AG04449 (cell line): Measurements from ENCODE around the gene CEP78.
A peak's percentile ranks its signal among the peaks of the same experiment; 100 is the strongest.

Source experiments
- CTCF ChIA-PET: fragments of 350-600 bp; formaldehyde crosslinking; extraction: SDS; loops from one replicate; lab custom pipeline; 2021; ENCODE audit warnings: antibody characterized with exemption; lab: Yijun Ruan, JAX
- POLR2A ChIA-PET: fragments of 400-600, 350-600 bp; formaldehyde crosslinking; extraction: SDS; loops from one replicate; lab custom pipeline; 2020; ENCODE audit warnings: antibody characterized with exemption, inconsistent platforms; lab: Yijun Ruan, JAX
- DNase-seq: peaks from one replicate; pipeline ENCODE4 v3.0.0-alpha.2; 2010; ENCODE audit warnings: low read depth, low spot score
- H3K4me3 ChIP-seq: 2 replicates; pipeline ENCODE4 v1.5.1; 2011; ENCODE audit warnings: low read depth, mild to moderate bottlenecking, control low read depth, low read length
- TF ChIP-seq, protein P1 (sequence below): IDR thresholded peaks from one replicate; pipeline ENCODE4 v1.5.1; 2011; ENCODE audit warnings: mild to moderate bottlenecking, moderate library complexity, low read length, control low read depth, inconsistent platforms; ENCODE audit not compliant: insufficient read depth; ENCODE audit errors: missing control alignments

The CEP78 gene

DNA sequence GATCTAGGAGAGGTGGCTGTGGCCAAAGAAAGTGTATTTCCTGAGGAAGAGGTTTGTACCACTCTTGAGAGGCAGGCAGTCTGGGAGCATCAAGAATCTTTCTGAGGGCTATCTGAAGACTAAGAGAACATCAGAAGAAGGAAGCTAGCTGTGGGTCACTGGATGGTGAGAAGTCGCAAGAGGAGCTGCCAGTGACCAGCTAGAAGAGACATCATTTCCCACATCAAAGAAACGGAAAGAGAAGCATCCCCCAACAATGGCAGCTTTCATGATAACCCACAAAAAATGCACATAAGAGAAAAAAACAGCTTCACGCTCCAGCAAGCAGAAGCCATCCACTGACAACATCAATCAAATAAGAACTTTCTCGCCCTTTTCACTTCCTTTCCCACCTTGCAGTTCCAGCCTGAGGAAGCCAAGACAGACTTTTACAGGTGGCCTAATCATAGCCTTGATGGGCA is 25.0 kb upstream of the CEP78 start:
- TF ChIP-seq, protein P1, sequence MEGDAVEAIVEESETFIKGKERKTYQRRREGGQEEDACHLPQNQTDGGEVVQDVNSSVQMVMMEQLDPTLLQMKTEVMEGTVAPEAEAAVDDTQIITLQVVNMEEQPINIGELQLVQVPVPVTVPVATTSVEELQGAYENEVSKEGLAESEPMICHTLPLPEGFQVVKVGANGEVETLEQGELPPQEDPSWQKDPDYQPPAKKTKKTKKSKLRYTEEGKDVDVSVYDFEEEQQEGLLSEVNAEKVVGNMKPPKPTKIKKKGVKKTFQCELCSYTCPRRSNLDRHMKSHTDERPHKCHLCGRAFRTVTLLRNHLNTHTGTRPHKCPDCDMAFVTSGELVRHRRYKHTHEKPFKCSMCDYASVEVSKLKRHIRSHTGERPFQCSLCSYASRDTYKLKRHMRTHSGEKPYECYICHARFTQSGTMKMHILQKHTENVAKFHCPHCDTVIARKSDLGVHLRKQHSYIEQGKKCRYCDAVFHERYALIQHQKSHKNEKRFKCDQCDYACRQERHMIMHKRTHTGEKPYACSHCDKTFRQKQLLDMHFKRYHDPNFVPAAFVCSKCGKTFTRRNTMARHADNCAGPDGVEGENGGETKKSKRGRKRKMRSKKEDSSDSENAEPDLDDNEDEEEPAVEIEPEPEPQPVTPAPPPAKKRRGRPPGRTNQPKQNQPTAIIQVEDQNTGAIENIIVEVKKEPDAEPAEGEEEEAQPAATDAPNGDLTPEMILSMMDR, result no peak
- no peak overlapping the region for H3K4me3 ChIP-seq
- DNase-seq, result no peak
- ChIA-PET POLR2A (no interaction called here), CTCF (no interaction called here)

DNA sequence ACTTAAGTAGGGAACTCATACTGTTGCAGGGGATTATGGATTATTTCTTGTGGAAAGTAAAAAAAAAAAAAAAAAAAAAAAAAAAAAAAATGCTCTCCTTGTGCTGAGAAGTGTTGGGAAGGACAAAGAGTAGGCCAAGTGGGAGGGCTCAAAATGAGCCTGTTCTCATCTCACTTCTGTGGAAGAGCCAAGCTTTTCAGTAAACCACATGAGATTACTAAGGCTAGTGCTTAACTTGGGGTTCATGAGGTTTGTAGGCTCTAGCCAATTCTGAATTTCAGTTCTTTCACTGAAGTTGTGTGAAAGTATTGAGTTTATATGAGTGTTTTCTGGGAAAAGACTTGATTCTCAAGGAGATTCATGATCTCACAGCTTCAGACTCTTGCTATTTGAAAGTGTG is 23.0 kb upstream of the CEP78 start:
- DNase-seq, result no peak
- ChIA-PET CTCF (interaction anchor here (0.6 to 2.6 kb wide), 2 partner anchors 91 to 111 kb away, joined by 3 to 7 read pairs; no protein-coding TSS in a partner anchor), POLR2A (no interaction called here)
- TF ChIP-seq, protein P1, result no peak
- H3K4me3 ChIP-seq, result no peak overlapping the region

DNA sequence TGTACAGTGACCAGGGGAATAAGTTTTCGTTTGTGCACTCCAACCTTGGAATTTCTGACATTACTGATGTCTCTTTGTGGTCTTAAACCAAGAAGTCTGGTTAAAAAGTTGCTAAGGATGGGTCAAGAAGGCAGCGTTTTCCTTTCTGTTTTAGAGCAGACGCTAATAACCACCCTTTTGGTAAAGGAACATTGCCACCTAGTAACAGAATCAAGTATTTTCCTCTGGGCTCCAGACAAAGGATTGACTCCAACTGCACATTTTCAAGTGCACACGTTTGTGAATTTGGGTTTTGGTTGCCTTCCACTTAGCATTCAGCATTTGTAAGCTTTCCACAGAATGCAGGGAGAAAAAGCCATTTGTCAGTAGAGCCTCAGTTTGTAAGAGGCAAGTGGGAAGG is 22.2 kb upstream of the CEP78 start:
- H3K4me3 ChIP-seq, result no peak overlapping the region
- no peak for DNase-seq
- TF ChIP-seq, protein P1, result no peak
- ChIA-PET POLR2A (no interaction called here), CTCF (interaction anchor here (0.9 to 2.6 kb wide), 3 partner anchors 11 to 92 kb away, joined by 3 to 7 read pairs (median 5); no protein-coding TSS in a partner anchor)

DNA sequence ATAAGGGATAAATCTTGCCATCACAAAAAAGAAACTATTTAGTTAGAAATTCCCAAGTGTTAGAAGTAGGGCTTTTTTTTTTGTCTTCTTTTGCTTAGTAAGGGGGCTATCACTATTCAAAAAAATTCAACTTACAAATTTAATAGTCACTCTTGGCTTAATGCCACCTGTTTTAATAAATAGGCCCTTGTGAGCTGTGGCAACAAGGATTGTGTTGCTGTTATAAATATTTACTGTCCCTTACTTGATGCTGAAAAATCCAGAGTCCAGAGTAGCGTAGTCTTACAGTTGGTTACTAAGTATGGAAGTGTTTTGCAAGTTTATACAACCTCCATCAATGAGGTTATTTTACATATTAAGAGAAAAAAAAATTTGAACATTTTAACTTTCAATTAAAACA is 21.4 kb upstream of the CEP78 start:
- POLR2A ChIA-PET, result no interaction called here
- CTCF ChIA-PET, result interaction anchor here (0.9 to 2.6 kb wide), 3 partner anchors 10 to 93 kb away, joined by 3 to 7 read pairs (median 5); no protein-coding TSS in a partner anchor
- no peak for DNase-seq
- no peak overlapping the region for H3K4me3 ChIP-seq
- TF ChIP-seq, protein P1, result no peak

DNA sequence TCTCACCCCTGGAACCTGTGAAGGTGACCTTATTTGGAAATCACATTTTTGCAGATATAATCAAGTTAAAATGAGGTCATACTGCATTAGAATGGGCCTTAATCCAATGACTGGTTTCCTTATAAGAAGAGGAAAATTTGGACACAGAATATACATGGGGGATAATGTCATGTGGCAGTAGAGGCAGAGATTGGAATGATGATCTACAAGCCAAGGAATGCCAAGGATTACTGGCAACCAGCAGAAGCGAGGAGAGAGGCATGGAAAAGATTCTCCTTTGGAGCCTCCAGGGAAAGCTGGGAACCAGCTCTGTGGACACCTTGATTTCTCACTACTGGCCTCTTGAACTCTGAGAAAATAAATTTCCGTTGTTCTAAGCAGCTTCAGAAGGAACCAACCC is 20.2 kb upstream of the CEP78 start:
- POLR2A ChIA-PET, result no interaction called here
- H3K4me3 ChIP-seq, result no peak overlapping the region
- CTCF ChIA-PET, result interaction anchor here (1.2 to 1.7 kb wide), 2 partner anchors 239 to 758 kb away, joined by 3 to 5 read pairs; no protein-coding TSS in a partner anchor
- TF ChIP-seq, protein P1, result no peak
- peak; percentile 65 for DNase-seq

DNA sequence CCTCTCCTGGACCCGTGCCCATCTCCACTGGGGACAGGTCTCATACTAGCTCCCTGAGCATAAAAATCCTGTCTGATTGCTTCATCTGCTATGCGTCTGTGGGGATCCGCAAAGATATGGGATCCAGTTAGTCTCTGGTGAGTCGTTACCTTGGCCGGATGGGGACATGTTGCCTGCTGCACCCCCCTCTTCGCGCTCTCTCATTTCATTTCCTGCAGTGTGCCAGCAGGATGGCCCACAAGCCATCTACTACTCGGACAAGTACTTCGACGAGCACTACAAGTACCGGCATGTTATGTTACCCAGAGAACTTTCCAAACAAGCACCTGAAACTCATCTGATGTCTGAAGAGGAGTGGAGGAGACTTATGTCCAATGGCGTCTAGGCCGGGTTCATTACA is 17.0 kb upstream of the CEP78 start:
- no peak for DNase-seq
- TF ChIP-seq, protein P1, result no peak
- H3K4me3 ChIP-seq, result no peak overlapping the region
- POLR2A ChIA-PET, result no interaction called here
- CTCF ChIA-PET, result no interaction called here
